ENCODE measurements around the gene SCGB1D4.

DNA sequence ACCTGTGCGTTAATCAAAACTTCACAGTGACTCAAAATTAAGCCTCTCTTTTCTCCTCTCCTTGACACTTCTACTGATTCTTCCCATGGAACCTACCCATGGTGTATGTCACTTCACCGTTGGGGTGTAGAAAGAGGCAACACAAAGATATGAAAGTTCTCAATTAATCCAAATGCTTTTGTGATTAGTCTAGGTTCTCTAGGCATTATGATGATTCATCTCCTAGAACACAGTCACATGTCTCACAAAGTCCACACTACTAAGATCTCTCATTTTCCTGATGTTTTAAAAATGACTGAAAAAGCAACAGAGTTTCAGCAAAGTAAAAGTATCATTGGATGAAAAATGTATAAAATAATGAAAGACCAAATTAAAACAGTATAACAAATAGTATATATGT lies 42.6 kb downstream of the SCGB1D4 start:
- no peak for TF ChIP-seq EZH2 (optimal IDR thresholded peaks at IDR 0.05; ENCODE audit: low read depth, low read length)
- TF ChIP-seq, protein P1, sequence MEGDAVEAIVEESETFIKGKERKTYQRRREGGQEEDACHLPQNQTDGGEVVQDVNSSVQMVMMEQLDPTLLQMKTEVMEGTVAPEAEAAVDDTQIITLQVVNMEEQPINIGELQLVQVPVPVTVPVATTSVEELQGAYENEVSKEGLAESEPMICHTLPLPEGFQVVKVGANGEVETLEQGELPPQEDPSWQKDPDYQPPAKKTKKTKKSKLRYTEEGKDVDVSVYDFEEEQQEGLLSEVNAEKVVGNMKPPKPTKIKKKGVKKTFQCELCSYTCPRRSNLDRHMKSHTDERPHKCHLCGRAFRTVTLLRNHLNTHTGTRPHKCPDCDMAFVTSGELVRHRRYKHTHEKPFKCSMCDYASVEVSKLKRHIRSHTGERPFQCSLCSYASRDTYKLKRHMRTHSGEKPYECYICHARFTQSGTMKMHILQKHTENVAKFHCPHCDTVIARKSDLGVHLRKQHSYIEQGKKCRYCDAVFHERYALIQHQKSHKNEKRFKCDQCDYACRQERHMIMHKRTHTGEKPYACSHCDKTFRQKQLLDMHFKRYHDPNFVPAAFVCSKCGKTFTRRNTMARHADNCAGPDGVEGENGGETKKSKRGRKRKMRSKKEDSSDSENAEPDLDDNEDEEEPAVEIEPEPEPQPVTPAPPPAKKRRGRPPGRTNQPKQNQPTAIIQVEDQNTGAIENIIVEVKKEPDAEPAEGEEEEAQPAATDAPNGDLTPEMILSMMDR (IDR thresholded peaks at IDR 0.05; ENCODE audit: low read length), result no peak
